BE2C (cell line): ENCODE measurements around the gene CTRB2.

Source experiments
- DNase-seq: peaks from one replicate; pipeline ENCODE4 v3.0.0-alpha.2; 2020
- H3K27me3 ChIP-seq: fragments of 250-450 bp; sonication (Bioruptor Pico); 2 replicates; pipeline ENCODE4 v1.5.1; 2020; ENCODE audit warnings: mild to moderate bottlenecking
- H3K36me3 ChIP-seq: fragments of 250-450 bp; sonication (Bioruptor Pico); 2 replicates; pipeline ENCODE4 v1.5.1; 2020; ENCODE audit warnings: mild to moderate bottlenecking
- H3K4me1 ChIP-seq: fragments of 250-450 bp; sonication (Bioruptor Pico); 2 replicates; pipeline ENCODE4 v1.5.1; 2020
- H3K4me3 ChIP-seq: 2 replicates; pipeline ENCODE4 v1.5.1; 2011; ENCODE audit warnings: low read depth, low read length
- H3K9me3 ChIP-seq: fragments of 250-450 bp; sonication (Bioruptor Pico); 2 replicates; pipeline ENCODE4 v1.5.1; 2020
- CTCF ChIP-seq: IDR thresholded peaks from 2 replicates; pipeline ENCODE4 v1.5.1; 2012; ENCODE audit warnings: mild to moderate bottlenecking, low read depth, low read length

The CTRB2 gene

GRCh38 chr16:75188832-75189477 is 18.0 kb downstream of the CTRB2 start:
- H3K4me1 ChIP-seq = no peaks in the 10 kb centered on the region
- no peak for TF ChIP-seq CTCF
- no peaks in the 10 kb centered on the region for H3K9me3 ChIP-seq
- no peak for DNase-seq
- H3K27me3 ChIP-seq = no peaks in the 10 kb centered on the region
- no peaks in the 10 kb centered on the region for H3K36me3 ChIP-seq
- no peak overlapping the region for H3K4me3 ChIP-seq

GRCh38 chr16:75181630-75182029 is 25.3 kb downstream of the CTRB2 start:
- Histone ChIP-seq H3K9me3 (no peaks in the 10 kb centered on the region; the same call in 1 of the 2 replicates), H3K4me3 (no peak overlapping the region), H3K4me1 (no peaks in the 10 kb centered on the region), H3K27me3 (no peaks in the 10 kb centered on the region; the same call in 1 of the 2 replicates), H3K36me3 (no peaks in the 10 kb centered on the region)
- no peak for TF ChIP-seq CTCF
- DNase-seq = no peak

- Histone ChIP-seq H3K4me3 (no peak overlapping the region), H3K36me3 (no peaks in the 10 kb centered on the region), H3K9me3 (no peaks in the 10 kb centered on the region; the same call in 1 of the 2 replicates), H3K4me1 (no peaks in the 10 kb centered on the region), H3K27me3 (no peaks in the 10 kb centered on the region; the same call in 1 of the 2 replicates)
- no peak for DNase-seq
- no peak for TF ChIP-seq CTCF
Measured at GRCh38 chr16:75179208-75179607, 27.8 kb downstream of the CTRB2 start.

- no peaks in the 10 kb centered on the region; the same call in 1 of the 2 replicates for H3K27me3 ChIP-seq
- H3K9me3 ChIP-seq = no peaks in the 10 kb centered on the region; the same call in 1 of the 2 replicates
- no peak overlapping the region for H3K4me3 ChIP-seq
- H3K4me1 ChIP-seq = no peaks in the 10 kb centered on the region
- no peak for TF ChIP-seq CTCF
- no peak for DNase-seq
- H3K36me3 ChIP-seq = no peaks in the 10 kb centered on the region
Measured at GRCh38 chr16:75176926-75177325, 30.0 kb downstream of the CTRB2 start.

- H3K9me3 ChIP-seq = peaks cover 2% of the 10 kb centered on the region
- TF ChIP-seq CTCF = no peak
- no peaks in the 10 kb centered on the region for H3K27me3 ChIP-seq
- no peaks in the 10 kb centered on the region for H3K4me1 ChIP-seq
- no peak for DNase-seq
- H3K36me3 ChIP-seq = peaks cover 13% of the 10 kb centered on the region
- no peak overlapping the region for H3K4me3 ChIP-seq
Measured at GRCh38 chr16:75175074-75175473, 31.9 kb downstream of the CTRB2 start.

GRCh38 chr16:75172578-75172977 is 34.4 kb downstream of the CTRB2 start:
- DNase-seq = no peak
- Histone ChIP-seq H3K9me3 (peaks cover 7% of the 10 kb centered on the region), H3K27me3 (no peaks in the 10 kb centered on the region), H3K36me3 (peaks cover 37% of the 10 kb centered on the region), H3K4me1 (no peaks in the 10 kb centered on the region), H3K4me3 (no peak overlapping the region)
- TF ChIP-seq CTCF = no peak
